ENCODE results near the gene ANO9. TPM values are rescaled to one million over a fixed set of nuclear protein-coding genes. Genes with fewer than 3 reads are reported as not detected.
"Not testable (repeated sequence)": the region's sequence is repeated elsewhere in the genome, so short reads cannot be mapped to it uniquely, and the experiment has no call there.

ANO9 gene
- total and polyA plus RNA-seq, 9 donors, result 0.12 to 11.4 (median 0.77) TPM

DNA sequence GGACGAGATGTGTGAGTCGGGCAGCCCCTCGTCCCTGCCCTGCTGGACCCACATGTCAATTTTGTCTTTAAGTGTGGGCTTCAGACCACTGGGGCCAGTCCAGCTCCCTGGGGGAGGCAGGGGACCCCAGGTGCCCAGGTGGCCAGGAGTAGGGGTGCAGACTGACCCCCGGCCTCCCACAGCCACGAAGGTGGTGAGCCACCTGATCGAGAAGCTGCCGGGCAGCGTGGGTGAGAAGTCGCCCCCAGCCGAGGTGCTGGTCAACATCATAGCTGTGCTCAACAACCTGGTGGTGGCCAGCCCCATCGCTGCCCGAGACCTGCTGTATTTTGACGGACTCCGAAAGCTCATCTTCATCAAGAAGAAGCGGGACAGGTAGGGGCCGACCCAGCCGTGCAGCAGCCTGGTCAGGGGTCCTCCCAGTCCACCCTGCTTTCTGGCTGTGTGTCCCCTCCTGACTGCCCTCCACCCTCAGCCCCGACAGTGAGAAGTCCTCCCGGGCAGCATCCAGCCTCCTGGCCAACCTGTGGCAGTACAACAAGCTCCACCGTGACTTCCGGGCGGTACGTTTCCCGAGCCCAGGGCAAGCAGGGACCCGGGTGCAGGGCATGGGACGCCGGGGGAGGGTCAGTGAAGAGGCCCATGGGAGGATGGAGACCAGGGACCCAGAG lies 37.9 kb downstream of the ANO9 start:
- intact Hi-C loops (cut with DNase I), result no loop called here
- peak in 2 of 5 donors; percentile 31 to 36 for DNase-seq

DNA sequence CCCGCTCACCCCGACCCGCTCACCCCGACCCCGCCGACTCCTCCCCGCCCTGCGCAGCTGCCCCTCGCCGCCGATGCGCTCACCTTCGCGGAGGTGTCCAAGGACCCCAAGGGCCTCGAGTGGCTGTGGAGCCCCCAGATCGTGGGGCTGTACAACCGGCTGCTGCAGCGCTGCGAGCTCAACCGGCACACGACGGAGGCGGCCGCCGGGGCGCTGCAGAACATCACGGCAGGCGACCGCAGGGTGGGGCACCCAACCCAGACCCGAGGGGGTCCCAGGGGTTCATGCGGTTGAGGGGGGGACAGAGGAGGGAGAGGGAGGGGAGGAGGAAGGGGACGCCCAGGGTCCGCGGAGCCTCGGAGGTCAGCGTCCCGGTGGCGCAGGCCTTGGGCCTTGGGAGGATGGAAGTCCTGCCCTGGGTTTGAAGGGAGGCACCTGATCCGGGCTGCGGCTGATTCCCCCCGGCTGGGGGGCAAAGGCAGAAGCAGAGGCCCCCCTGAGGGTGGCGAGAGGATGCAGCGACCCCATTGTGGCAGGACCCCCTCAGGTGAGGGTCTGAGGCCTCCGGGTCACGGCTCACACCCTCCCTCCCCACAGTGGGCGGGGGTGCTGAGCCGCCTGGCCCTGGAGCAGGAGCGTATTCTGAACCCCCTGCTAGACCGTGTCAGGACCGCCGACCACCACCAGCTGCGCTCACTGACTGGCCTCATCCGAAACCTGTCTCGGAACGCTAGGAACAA lies 38.6 kb downstream of the ANO9 start:
- intact Hi-C loops (cut with DNase I), result no loop called here
- no peaks in the 10 kb centered on the region for H3K9me3 ChIP-seq
- DNase-seq, result peak in 2 of 5 donors; percentile 22 to 27
- H3K4me3 ChIP-seq, result no peak overlapping the region
- WGBS, 3 donors, result 73 to 84% (median 82%) methylated on average over 24 to 55 of the region's 55 CpGs
- TF ChIP-seq POLR2A (IDR thresholded peaks at IDR 0.05) (no peak), EP300 (IDR thresholded peaks at IDR 0.05) (no peak)
- TF ChIP-seq, protein P1, sequence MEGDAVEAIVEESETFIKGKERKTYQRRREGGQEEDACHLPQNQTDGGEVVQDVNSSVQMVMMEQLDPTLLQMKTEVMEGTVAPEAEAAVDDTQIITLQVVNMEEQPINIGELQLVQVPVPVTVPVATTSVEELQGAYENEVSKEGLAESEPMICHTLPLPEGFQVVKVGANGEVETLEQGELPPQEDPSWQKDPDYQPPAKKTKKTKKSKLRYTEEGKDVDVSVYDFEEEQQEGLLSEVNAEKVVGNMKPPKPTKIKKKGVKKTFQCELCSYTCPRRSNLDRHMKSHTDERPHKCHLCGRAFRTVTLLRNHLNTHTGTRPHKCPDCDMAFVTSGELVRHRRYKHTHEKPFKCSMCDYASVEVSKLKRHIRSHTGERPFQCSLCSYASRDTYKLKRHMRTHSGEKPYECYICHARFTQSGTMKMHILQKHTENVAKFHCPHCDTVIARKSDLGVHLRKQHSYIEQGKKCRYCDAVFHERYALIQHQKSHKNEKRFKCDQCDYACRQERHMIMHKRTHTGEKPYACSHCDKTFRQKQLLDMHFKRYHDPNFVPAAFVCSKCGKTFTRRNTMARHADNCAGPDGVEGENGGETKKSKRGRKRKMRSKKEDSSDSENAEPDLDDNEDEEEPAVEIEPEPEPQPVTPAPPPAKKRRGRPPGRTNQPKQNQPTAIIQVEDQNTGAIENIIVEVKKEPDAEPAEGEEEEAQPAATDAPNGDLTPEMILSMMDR (IDR thresholded peaks at IDR 0.05), result no peak
- H3K27me3 ChIP-seq, result no peaks in the 10 kb centered on the region
- H3K27ac ChIP-seq, result no peak overlapping the region
- no peaks in the 10 kb centered on the region for H3K36me3 ChIP-seq
- H3K4me1 ChIP-seq (ENCODE audit: insufficient read depth), result no peaks in the 10 kb centered on the region

More for the DNA sequence above, 37.9 kb downstream of the ANO9 start:
- Histone ChIP-seq H3K36me3 (no peaks in the 10 kb centered on the region), H3K27ac (no peak overlapping the region), H3K4me3 (no peak overlapping the region), H3K4me1 (ENCODE audit: insufficient read depth) (no peaks in the 10 kb centered on the region), H3K27me3 (no peaks in the 10 kb centered on the region), H3K9me3 (no peaks in the 10 kb centered on the region)
- 89 to 94% (median 89%) methylated on average over 27 of the region's 27 CpGs for WGBS, 3 donors
- TF ChIP-seq, protein P1 (IDR thresholded peaks at IDR 0.05), result no peak
- TF ChIP-seq EP300 (IDR thresholded peaks at IDR 0.05) (no peak), POLR2A (IDR thresholded peaks at IDR 0.05) (no peak)

DNA sequence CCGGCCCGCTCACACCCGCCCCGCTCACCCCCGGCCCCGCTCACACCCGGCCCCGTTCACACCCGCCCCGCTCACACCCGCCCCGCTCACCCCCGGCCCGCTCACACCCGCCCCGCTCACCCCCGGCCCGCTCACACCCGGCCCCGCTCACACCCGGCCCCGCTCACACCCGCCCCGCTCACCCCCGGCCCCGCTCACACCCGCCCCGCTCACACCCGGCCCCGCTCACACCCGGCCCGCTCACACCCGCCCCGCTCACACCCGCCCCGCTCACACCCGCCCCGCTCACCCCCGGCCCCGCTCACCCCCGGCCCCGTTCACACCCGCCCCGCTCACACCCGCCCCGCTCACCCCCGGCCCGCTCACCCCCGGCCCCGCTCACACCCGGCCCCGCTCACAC lies 40.6 kb downstream of the ANO9 start:
- intact Hi-C loops (cut with DNase I); H3K27me3 ChIP-seq; H3K36me3 ChIP-seq; DNase-seq; H3K27ac ChIP-seq; H3K4me1 ChIP-seq (ENCODE audit: insufficient read depth); H3K9me3 ChIP-seq; H3K4me3 ChIP-seq: not testable (repeated sequence)
- 99% methylated on average over 20 of the region's 52 CpGs; no CpG with 5 or more reads in 2 of the 3 donors for WGBS, 3 donors

DNA sequence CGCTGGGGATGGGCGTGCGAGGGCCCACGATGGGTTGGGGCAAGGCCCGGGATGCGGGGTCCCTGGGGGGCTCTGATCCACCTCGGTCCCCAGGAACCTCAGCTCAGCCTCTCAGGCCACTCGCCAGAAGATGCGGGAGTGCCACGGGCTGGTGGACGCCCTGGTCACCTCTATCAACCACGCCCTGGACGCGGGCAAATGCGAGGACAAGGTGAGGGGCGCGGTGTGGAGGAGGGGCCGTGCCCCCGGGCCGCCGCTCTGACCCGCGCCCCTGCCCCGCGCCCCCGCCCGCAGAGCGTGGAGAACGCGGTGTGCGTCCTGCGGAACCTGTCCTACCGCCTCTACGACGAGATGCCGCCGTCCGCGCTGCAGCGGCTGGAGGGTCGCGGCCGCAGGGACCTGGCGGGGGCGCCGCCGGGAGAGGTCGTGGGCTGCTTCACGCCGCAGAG lies 41.5 kb downstream of the ANO9 start:
- H3K4me1 ChIP-seq (ENCODE audit: insufficient read depth), result no peaks in the 10 kb centered on the region

DNA sequence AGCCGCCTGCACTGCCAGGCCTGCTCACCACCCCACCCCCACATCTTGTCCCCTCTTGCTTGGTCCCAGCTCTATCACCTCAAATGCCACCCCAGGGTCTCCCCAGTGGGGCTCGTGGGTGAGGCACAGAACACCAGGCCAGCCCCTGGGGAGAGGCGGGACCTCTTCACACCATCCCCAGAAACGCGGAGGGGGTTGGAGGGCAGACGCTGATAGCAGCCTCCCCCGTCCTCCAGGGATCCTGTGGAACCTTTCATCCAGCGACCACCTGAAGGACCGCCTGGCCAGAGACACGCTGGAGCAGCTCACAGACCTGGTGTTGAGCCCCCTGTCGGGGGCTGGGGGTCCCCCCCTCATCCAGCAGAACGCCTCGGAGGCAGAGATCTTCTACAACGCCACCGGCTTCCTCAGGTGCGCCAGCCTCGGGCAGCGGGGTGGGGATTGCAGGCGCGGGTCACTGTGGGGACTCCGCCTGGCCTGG lies 42.0 kb downstream of the ANO9 start:
- H3K4me1 ChIP-seq (ENCODE audit: insufficient read depth), result no peaks in the 10 kb centered on the region
- intact Hi-C loops (cut with DNase I), result no loop called here
- H3K9me3 ChIP-seq, result no peaks in the 10 kb centered on the region
- H3K4me3 ChIP-seq, result no peak overlapping the region
- no peaks in the 10 kb centered on the region for H3K27me3 ChIP-seq
- WGBS, 3 donors, result 35 to 52% (median 52%) methylated on average over 21 of the region's 21 CpGs
- TF ChIP-seq POLR2A (IDR thresholded peaks at IDR 0.05) (no peak), EP300 (IDR thresholded peaks at IDR 0.05) (no peak)
- TF ChIP-seq, protein P1 (IDR thresholded peaks at IDR 0.05), result no peak
- peak in 1 of 5 donors; percentile 17 for DNase-seq
- H3K27ac ChIP-seq, result no peak overlapping the region
- no peaks in the 10 kb centered on the region for H3K36me3 ChIP-seq

More for the DNA sequence above, 41.5 kb downstream of the ANO9 start:
- H3K27me3 ChIP-seq, result no peaks in the 10 kb centered on the region
- H3K27ac ChIP-seq, result no peak overlapping the region
- no peak overlapping the region for H3K4me3 ChIP-seq
- no peaks in the 10 kb centered on the region for H3K36me3 ChIP-seq
- 10 to 60% (median 52%) methylated on average over 32 to 50 of the region's 50 CpGs for WGBS, 3 donors
- peak in 1 of 5 donors; percentile 23 for DNase-seq
- intact Hi-C loops (cut with DNase I), result no loop called here
- TF ChIP-seq EP300 (IDR thresholded peaks at IDR 0.05), result no peak
- H3K9me3 ChIP-seq, result no peaks in the 10 kb centered on the region
